HepG2 (cell line): ENCODE results near the gene CTSZ. TPM values are rescaled to one million over a fixed set of nuclear protein-coding genes. Genes with fewer than 3 reads are reported as not detected.
A peak's percentile ranks its signal among the peaks of the same experiment; 100 is the strongest.

Source experiments
- ARID5B ChIP-seq: IDR thresholded peaks from 2 replicates; pipeline ENCODE4 v1.4.0; 2020; ENCODE audit warnings: mild to moderate bottlenecking, missing genetic modification reagents
- ARNT ChIP-seq: fragments of 450-650 bp; IDR thresholded peaks from 2 replicates; pipeline ENCODE4 v1.6.1; 2017
- ETV6 ChIP-seq: sonication (generic); formaldehyde crosslinking; conservative IDR thresholded peaks from 2 replicates; pipeline ENCODE4 v1.4.0; 2020; ENCODE audit warnings: missing genetic modification reagents
- FOXA3 ChIP-seq: IDR thresholded peaks from 2 replicates; pipeline ENCODE4 v1.6.1; 2016; ENCODE audit warnings: missing genetic modification reagents, missing compliant biosample characterization
- FOXM1 ChIP-seq: sonication (generic); formaldehyde crosslinking; IDR thresholded peaks from 2 replicates; pipeline ENCODE4 v1.5.0; 2020; ENCODE audit warnings: missing genetic modification reagents
- HNF1B ChIP-seq: sonication (generic); formaldehyde crosslinking; IDR thresholded peaks from 2 replicates; pipeline ENCODE4 v1.5.1; 2020; ENCODE audit warnings: mild to moderate bottlenecking, moderate library complexity, missing genetic modification reagents
- MTF1 ChIP-seq: sonication (generic); formaldehyde crosslinking; IDR thresholded peaks from 2 replicates; pipeline ENCODE4 v1.5.0; 2020; ENCODE audit warnings: missing genetic modification reagents
- PHF8 ChIP-seq: sonication (generic); formaldehyde crosslinking; IDR thresholded peaks from 2 replicates; pipeline ENCODE4 v1.5.0; 2020; ENCODE audit warnings: missing genetic modification reagents
- RBM22 ChIP-seq: fragments of 200-400 bp; formaldehyde crosslinking; optimal IDR thresholded peaks from 2 replicates; pipeline ENCODE3; 2017; ENCODE audit warnings: mild to moderate bottlenecking, low read length, moderate library complexity
- SAP130 ChIP-seq: IDR thresholded peaks from 2 replicates; pipeline ENCODE4 v1.6.1; 2016; ENCODE audit warnings: low read depth
- SPEN ChIP-seq: sonication (generic); formaldehyde crosslinking; IDR thresholded peaks from 2 replicates; pipeline ENCODE4 v1.5.1; 2020; ENCODE audit warnings: low read depth, mild to moderate bottlenecking, missing genetic modification reagents
- ZBTB49 ChIP-seq: sonication (generic); formaldehyde crosslinking; IDR thresholded peaks from 2 replicates; pipeline ENCODE4 v1.4.0; 2020; ENCODE audit warnings: missing genetic modification reagents, borderline replicate concordance
- ZFYVE20 ChIP-seq: sonication (generic); formaldehyde crosslinking; IDR thresholded peaks from 2 replicates; pipeline ENCODE4 v1.8.0; 2023; ENCODE audit warnings: low read depth, mild to moderate bottlenecking, moderate library complexity, missing genetic modification reagents, borderline replicate concordance
- ZGPAT ChIP-seq: IDR thresholded peaks from 2 replicates; pipeline ENCODE4 v1.6.1; 2016; ENCODE audit warnings: mild to moderate bottlenecking
- ZNF441 ChIP-seq: sonication (generic); formaldehyde crosslinking; IDR thresholded peaks from 2 replicates; pipeline ENCODE4 v1.7.0; 2021; ENCODE audit warnings: missing genetic modification reagents, borderline replicate concordance
- ZNF607 ChIP-seq: sonication (generic); formaldehyde crosslinking; IDR thresholded peaks from 2 replicates; pipeline ENCODE4 v1.5.1; 2020; ENCODE audit warnings: missing genetic modification reagents, mild to moderate bottlenecking, borderline replicate concordance
- polyA plus RNA-seq, 8 experiments: library from polyadenylated mRNA; depleted of rRNA in 3 of 8; stranded (reverse) in 7 of 8; unstranded in 1 of 8; fragments of >200 nt; fragmentation: Illumina TruSeq in 4 of 8; extraction: Trizol in 4 of 8; gene quantifications; 2 replicates each; pipeline versions ENCODE4 v1.2.1 to v1.2.3, GENCODE V29; 2011 to 2016; ENCODE audit warnings: low read depth in 4 of 8, missing spikeins in 1 of 8, mixed read lengths in 1 of 8; ENCODE audit not compliant: insufficient read depth in 1 of 8
- total RNA-seq, 5 experiments: library from RNA; depleted of rRNA; stranded (reverse); fragments of >200 nt; fragmentation: Illumina TruSeq; extraction: Trizol; gene quantifications; 2 replicates each; pipeline ENCODE4 v1.2.3, GENCODE V29; 2016; ENCODE audit warnings: low read depth in 1 of 5
- TF ChIP-seq, protein P1 (sequence below): sonication (generic); formaldehyde crosslinking; IDR thresholded peaks from 2 replicates; pipeline ENCODE4 v1.4.0; 2020; ENCODE audit warnings: missing genetic modification reagents, mild to moderate bottlenecking, borderline replicate concordance
- TF ChIP-seq, protein P2 (sequence below): sonication (generic); formaldehyde crosslinking; IDR thresholded peaks from 2 replicates; pipeline ENCODE4 v1.8.1; 2023; ENCODE audit warnings: missing genetic modification reagents, mild to moderate bottlenecking, borderline replicate concordance

CTSZ gene
- total and polyA plus RNA-seq, 2 of the 13 experiments (the other 11 are each of a cell fraction or from before 2014, with no cell fraction given) = 0.33 TPM; not detected in 1

DNA sequence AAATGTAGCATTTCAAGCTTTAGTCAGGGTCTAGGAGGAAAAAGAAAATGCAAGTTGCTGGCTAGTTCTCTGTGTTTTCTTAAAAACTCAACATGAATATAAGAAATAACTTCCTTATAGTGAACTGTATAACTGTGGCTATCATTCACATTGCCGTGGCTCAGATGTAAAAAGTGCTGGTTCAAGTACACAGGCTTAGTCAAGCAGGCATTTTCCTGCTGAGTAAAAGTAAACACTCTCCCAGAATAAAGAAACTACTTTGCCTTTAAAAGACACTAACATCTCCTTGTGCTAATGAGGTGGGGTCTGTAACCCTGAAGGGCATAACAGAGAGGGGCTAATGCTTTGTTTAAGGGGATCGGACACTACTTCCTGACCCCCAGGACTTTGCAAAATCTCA lies 21.8 kb upstream of the CTSZ start (continued):
- TF ChIP-seq ZGPAT (0 out of 2 replicates have a peak, but pooled peaks have one; percentile 17), MTF1 (CRISPR knock-in tag) (no peak), SAP130 (CRISPR knock-in tag) (peak; percentile 64), ZNF441 (CRISPR knock-in tag) (no peak), ETV6 (CRISPR knock-in tag) (no peak), ARID5B (0 out of 2 replicates have a peak, but pooled peaks have one; percentile 37), FOXA3 (peak; percentile 64), ZFYVE20 (CRISPR knock-in tag) (no peak), FOXM1 (no peak), PHF8 (CRISPR knock-in tag) (no peak), SPEN (CRISPR knock-in tag) (no peak), RBM22 (no peak), ZNF607 (CRISPR knock-in tag) (no peak), ARNT (no peak), ZBTB49 (no peak), HNF1B (CRISPR knock-in tag) (no peak)
- TF ChIP-seq, protein P1, sequence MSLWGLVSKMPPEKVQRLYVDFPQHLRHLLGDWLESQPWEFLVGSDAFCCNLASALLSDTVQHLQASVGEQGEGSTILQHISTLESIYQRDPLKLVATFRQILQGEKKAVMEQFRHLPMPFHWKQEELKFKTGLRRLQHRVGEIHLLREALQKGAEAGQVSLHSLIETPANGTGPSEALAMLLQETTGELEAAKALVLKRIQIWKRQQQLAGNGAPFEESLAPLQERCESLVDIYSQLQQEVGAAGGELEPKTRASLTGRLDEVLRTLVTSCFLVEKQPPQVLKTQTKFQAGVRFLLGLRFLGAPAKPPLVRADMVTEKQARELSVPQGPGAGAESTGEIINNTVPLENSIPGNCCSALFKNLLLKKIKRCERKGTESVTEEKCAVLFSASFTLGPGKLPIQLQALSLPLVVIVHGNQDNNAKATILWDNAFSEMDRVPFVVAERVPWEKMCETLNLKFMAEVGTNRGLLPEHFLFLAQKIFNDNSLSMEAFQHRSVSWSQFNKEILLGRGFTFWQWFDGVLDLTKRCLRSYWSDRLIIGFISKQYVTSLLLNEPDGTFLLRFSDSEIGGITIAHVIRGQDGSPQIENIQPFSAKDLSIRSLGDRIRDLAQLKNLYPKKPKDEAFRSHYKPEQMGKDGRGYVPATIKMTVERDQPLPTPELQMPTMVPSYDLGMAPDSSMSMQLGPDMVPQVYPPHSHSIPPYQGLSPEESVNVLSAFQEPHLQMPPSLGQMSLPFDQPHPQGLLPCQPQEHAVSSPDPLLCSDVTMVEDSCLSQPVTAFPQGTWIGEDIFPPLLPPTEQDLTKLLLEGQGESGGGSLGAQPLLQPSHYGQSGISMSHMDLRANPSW (CRISPR knock-in tag) = no peak
- TF ChIP-seq, protein P2, sequence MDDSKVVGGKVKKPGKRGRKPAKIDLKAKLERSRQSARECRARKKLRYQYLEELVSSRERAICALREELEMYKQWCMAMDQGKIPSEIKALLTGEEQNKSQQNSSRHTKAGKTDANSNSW (CRISPR knock-in tag) = no peak
